Epithelial cell of prostate (primary cell): ENCODE data around the gene MAGEA6.
"Not testable (repeated sequence)": the region's sequence is repeated elsewhere in the genome, so short reads cannot be mapped to it uniquely, and the experiment has no call there.

Source experiments
- DNase-seq: peaks from one replicate; pipeline ENCODE4 v3.0.0-alpha.2; 2011; ENCODE audit warnings: low read depth, low spot score
- H3K27ac ChIP-seq: fragments of 450-650 bp; 2 replicates; pipeline ENCODE4 v1.5.1; 2017; ENCODE audit warnings: mild to moderate bottlenecking

Gene MAGEA6

DNA sequence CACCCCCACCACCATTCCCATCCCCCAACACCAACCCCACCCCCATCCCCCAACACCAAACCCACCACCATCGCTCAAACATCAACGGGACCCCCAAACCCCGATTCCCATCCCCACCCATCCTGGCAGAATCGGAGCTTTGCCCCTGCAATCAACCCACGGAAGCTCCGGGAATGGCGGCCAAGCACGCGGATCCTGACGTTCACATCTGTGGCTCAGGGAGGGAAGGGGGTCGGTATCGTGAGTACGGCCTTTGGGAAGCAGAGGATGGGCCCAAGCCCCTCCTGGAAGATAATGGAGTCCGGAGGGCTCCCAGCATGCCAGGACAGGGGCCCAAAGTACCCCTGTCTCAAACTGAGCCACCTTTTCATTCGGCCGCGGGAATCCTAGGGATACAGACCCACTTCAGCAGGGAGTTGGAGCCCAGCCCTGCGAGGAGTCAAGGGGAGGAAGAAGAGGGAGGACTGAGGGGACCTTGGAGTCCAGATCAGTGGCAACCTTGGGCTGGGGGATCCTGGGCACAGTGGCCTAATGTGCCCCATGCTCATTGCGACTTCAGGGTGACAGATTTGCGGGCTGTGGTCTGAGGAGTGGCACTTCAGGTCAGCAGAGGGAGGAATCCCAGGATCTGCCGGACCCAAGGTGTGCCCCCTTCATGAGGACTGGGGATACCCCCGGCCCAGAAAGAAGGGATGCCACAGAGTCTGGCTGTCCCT is 35.2 kb downstream of the MAGEA6 start:
- not testable (repeated sequence) for DNase-seq

GRCh38 chrX:152733261-152733975 is 36.1 kb downstream of the MAGEA6 start, which contains the start of the genes CSAG1 and MAGEA12:
TSS of gene CSAG1 (minus strand) at chrX:152733721. CDS start at chrX:152732460, 1,261 bp downstream.
TSS of gene MAGEA12 (plus strand) at chrX:152733757. CDS start at chrX:152736162, 2,405 bp downstream.
- H3K27ac ChIP-seq = no peak within 1 kb of the TSS
- DNase-seq = no peak

More for the DNA sequence above, 35.2 kb downstream of the MAGEA6 start:
- H3K27ac ChIP-seq = not testable (repeated sequence)

DNA sequence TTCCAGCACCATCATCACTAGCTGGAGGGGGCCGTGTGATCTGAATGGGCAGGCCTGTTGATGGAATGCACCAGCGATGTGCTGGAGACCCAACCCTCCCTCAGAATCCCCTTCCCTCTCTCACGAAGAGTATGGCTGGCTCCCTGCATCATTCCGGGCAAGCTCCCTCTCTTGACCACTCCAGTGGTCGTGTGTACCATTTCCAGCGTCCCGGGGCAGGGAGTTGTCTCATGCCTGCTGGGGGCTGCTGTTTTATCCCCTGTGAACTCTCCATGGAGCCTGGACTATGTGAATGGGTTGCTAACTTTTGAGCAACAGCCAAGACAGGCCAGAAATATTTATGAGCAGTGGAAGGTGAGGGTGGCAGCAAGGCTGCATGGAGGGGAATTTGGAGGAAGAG is 44.1 kb downstream of the MAGEA6 start:
- H3K27ac ChIP-seq = no peak overlapping the region
- DNase-seq = no peak
